Measurements from ENCODE around the gene COMMD1.
"Not testable (repeated sequence)": the region's sequence is repeated elsewhere in the genome, so short reads cannot be mapped to it uniquely, and the experiment has no call there.

The COMMD1 gene

GRCh38 chr2:62076980-62077638, 171.6 kb downstream of the COMMD1 start:
- no peak for DNase-seq

GRCh38 chr2:62084801-62085200, 179.3 kb downstream of the COMMD1 start:
- DNase-seq: no peak

DNA sequence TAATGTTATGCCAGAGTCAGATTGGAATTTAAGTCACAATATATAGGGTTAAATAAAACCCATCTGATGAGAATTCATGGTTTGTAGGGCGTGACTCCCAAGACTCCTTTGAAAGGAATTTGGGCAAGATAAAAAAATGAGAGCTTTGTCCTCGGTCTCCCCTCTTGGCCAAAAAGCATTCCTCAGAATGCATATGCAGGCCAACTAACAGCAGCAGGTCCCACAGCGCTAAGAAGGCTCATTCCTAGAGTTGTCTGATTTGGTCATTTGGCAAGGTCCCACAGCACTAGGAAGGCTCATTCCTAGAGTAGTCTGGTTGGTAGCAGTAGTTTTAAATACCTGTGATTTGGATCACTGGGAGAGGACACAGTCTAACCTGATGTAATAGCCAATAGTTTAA, 184.2 kb downstream of the COMMD1 start:
- no peak for DNase-seq

DNA sequence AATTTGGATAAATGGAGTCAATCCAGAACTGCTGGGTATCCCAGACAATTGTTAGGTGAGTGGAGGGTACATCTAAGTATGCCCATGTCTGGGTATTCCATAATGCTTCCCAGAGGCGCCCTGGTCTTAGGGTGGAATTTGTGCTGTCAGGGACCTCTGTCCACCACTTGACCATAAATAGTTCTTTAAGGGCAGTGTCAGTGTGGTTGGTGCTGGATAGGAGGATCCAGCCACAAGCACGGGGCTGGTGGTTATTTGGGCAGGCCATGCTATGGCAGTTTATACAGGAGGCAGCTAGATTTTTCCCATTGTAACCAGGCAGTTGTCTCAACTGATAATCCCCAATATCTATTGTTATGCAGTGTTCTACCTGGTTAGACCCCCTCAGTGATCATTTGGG, 186.0 kb downstream of the COMMD1 start:
- DNase-seq: no peak

GRCh38 chr2:62099050-62099449, 193.6 kb downstream of the COMMD1 start:
- no peak for DNase-seq

DNA sequence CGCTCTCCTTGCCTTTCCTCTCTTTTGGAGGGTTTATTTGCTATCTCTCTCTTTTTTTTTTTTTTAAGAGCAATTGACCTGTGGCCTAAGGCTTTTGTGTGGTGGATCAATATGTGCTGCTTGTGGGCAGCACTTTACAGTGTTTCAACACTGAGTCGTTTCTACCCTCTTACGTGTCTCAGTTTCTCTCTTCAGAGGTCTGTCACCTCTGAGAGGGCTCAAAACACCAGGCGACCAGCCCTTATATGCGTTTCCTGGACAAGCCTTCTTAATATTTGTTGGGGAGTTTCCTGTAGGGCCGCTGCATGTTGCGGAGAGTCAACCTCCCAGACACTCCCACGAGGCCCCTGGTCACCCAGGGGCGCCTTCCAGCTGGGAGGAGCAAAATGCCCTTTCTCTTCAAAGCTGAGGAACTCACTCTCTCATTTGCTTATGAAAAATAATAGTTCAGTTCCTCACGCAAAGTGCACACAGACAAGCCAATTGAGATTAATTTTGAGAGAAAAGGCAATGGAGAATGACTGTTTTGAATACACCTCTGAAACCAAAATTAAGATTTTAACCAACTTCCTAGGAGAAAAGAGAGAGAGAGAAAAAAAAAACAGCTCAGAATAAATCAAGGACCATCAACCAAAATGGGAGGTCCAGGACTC, 194.2 kb downstream of the COMMD1 start:
- no peak for DNase-seq

DNA sequence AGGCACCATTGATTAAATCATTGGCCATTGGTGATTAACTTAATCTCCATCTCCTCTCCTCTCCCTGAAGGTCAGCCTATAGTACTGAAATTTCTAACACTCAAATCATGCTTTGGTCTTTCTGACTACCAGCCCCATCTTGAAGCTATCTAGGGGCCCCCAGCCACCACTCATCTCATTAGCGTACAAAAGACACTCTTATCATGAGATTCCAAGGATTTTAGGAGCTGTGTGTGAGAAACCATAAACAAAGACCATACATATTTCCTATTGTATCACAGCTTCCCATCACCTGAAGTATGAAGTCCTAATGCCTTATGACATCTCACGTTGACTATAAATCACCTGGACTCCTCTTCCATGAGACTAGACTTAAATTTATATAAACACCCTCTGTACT, 196.4 kb downstream of the COMMD1 start:
- DNase-seq: no peak

DNA sequence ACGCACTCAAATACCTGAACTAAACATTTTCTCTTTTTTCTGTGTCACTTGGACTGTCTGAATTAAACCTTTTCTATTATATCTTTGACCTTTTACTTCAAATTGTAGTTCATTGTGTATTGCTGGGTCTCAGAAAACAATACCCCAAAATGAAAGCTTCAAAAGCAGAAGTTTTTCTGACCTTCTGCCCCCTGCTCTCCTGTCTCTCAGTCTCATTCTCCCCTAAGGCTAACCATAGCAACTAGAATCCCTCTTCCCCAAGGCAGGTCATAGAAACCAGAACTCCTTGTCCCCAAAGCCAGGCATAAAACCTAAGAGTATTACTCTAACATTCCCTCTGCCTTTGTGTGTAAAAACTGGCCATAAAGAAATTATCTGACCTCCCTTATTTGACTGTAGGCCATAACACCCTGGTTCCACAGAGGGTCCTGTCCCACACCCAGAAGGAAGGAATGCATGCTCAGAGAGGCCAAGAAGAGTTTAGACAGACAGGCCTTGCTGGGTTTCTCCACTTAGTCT, 197.0 kb downstream of the COMMD1 start:
- DNase-seq: no peak

GRCh38 chr2:62109554-62109953, 204.1 kb downstream of the COMMD1 start:
- DNase-seq: no peak

GRCh38 chr2:62110415-62111025, 205.0 kb downstream of the COMMD1 start:
- no peak for DNase-seq

DNA sequence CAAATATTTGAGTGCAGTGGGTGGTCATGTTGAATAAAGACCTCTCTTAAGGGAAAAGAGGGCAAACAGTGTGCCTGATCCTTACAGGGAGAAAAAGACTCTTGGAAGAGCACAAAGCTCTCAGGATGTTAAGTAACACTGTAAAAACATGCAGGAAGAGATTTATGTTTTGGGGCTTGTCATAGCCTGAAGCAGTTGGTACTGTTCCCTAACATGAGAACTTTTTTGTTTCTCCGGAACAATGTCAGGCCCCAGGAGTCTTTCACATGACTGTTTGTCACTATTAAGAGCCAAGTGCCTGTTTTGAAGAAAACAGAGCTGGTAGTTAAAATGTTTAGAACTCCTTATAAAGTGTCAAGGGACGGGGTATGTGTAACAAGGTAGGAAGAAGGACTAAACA, 206.7 kb downstream of the COMMD1 start:
- DNase-seq: no peak

DNA sequence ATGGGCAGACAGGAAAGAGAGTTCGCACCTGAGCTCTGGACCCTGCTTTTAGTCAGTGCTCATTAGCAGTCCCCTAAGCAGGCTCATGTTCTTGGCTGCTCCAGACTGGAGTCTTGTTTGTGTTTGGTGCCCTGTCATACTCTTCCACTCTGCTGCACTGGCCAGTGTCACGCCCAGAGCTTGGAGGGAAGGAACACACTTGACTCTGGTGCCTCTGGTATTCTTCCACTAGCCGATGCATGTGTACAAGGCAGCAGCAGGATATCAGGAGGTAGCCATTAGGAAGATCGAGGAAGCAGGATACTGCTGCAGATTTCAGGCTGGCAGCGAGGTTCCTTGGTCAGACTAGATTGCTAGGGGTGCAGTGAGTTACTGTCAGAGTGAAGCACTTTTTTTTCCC, 209.1 kb downstream of the COMMD1 start:
- DNase-seq: no peak

DNA sequence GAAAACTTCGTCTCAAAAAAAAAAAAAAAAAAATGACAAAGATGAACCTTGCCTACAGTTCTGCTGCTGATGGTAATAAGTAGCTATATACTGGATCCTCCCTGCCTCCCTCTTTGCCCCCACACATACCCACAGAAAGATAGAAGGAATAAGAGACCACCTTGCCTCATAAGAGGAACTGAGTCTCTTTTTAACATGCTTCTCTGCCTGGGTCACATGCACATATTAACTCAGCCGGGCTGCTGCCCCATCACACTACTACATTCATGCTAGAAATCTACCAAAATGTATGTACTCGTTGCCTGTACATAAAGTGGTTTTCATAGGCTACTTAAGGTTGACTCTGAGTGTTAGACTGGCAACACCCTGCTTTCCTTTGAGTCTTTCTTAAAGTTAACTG, 211.5 kb downstream of the COMMD1 start:
- no peak for DNase-seq

- no peak for DNase-seq
Measured at GRCh38 chr2:62118160-62118559, 212.7 kb downstream of the COMMD1 start.

DNA sequence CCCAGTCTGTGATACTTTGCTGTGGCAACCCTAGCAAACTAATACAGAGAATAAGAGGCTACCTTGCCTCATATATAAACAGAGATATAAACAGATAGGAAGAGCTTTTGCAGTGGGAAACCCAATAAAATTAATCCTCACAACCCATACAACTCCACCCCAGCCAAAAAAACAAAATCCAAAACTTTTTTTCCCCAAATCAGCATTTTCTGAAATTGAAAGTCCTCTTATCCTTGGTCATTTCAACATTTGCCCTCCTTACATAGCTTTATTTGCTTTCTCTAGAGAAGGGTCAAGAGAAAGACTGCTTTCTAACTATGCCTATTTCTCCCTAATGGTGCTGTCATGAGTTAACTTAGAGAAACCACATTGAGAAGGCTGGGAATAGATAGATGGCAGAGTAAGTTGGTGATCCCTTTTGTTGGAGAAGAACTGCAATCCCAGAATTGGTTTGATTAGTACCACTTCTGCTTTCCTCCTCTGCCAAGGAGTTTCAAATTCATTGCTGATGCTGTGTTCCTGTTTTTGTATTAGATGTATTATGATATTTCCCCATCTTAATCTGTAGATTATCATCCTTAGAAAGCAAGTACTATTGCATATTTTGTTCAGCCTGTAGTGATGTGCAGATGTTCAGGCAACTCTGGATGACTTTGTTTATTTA, 214.0 kb downstream of the COMMD1 start:
- DNase-seq: no peak

DNA sequence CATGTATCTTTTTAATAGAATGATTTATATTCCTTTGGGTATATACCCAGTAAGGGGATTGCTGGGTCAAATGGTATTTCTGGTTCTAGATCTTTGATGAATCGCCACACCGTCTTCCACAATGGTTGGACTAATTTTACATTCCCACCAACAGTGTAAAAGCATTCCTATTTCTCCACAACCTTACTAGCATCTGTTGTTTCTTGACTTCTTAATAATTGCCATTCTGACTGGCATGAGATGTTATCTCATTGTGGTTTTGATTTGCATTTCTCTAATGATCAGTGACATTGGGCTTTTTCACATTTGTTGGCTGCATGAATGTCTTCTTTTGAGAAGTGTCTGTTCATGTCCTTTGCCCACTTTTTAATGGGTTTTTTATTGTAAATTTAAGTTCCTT, 220.8 kb downstream of the COMMD1 start:
- not testable (repeated sequence) for DNase-seq

DNA sequence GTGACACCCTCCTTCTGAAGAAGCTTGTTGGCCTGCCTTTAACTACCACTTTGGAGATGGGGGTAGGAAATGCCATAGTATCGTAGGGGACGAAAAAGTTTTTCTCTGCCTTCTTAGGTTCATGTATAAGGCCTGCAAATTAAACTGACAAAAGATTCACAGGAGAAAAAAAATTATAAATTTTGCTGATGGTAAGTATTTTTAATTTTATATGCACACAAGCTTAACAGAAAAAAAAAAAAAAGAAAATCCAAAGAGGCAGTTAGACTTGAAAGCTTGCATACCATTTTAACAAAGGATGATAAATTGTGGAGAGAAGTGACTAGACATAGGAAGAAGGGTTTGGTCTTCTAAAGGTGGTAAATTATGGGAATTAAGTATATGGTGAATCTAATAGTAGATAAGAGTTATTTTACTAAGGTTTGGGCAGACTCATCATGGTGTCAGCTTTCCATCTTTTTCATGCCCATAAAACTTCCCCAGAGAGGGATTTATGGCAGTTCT, 227.9 kb downstream of the COMMD1 start:
- no peak for DNase-seq

GRCh38 chr2:62136956-62137830, 231.7 kb downstream of the COMMD1 start:
- no peak for DNase-seq

GRCh38 chr2:62140426-62141141, 235.1 kb downstream of the COMMD1 start:
- DNase-seq: no peak

- DNase-seq: no peak
Measured at GRCh38 chr2:62141142-62141740, 235.8 kb downstream of the COMMD1 start.

- DNase-seq: no peak
Measured at GRCh38 chr2:62142054-62142453, 236.6 kb downstream of the COMMD1 start.

Data from T-helper 9 cell (primary cell).